Heart left ventricle (tissue), 16 donors: ENCODE measurements around the gene HIC1. TPM values are rescaled to one million over a fixed set of nuclear protein-coding genes. Genes with fewer than 3 reads are reported as not detected.

ENCODE experiments used
- ATAC-seq, 4 donors: fragments of 200-7000 bp; cut with Tn5 transposase; one replicate each; pipeline ENCODE4 v1.9.1; 2020 to 2022; ENCODE audit warnings: moderate library complexity in 4 of 4, mild to moderate bottlenecking in 3 of 4, moderate number of reproducible peaks in 1 of 4
- DNase-seq, 5 donors: peaks; one replicate each; pipeline ENCODE4 v3.0.0-alpha.2; 2020
- H3K27ac ChIP-seq, 12 donors: fragments of 200-600 bp; sonication (generic) in 4 of 12; one replicate each; pipeline versions ENCODE4 v1.5.0 to v1.8.0; 2016 to 2022; ENCODE audit warnings: mild to moderate bottlenecking in 2 of 12
- H3K27me3 ChIP-seq, 9 donors: fragments of 200-600 bp; sonication (generic) in 2 of 9; one replicate each; pipeline versions ENCODE4 v1.5.1 to v1.8.0; 2016 to 2022; ENCODE audit warnings: mild to moderate bottlenecking in 3 of 9
- H3K36me3 ChIP-seq, 9 donors: fragments of 200-600 bp; sonication (generic) in 2 of 9; one replicate each; pipeline versions ENCODE4 v1.5.0 to v1.8.0; 2018 to 2022; ENCODE audit warnings: mild to moderate bottlenecking in 2 of 9
- H3K4me1 ChIP-seq, 12 donors: fragments of 200-600 bp; sonication (generic) in 4 of 12; one replicate each; pipeline versions ENCODE4 v1.5.0 to v1.8.0; 2016 to 2022; ENCODE audit warnings: mild to moderate bottlenecking in 3 of 12
- H3K4me3 ChIP-seq, 12 donors: fragments of 200-600 bp; sonication (generic) in 4 of 12; one replicate each; pipeline versions ENCODE4 v1.5.0 to v1.8.0; 2017 to 2022; ENCODE audit warnings: mild to moderate bottlenecking in 9 of 12, moderate library complexity in 4 of 12
- H3K9me3 ChIP-seq, 12 donors: fragments of 200-600 bp; sonication (generic) in 4 of 12; one replicate each; pipeline versions ENCODE4 v1.5.0 to v1.8.0; 2016 to 2022; ENCODE audit warnings: mild to moderate bottlenecking in 1 of 12
- CTCF ChIP-seq, 12 donors: fragments of 200-600 bp; sonication (generic) in 4 of 12; IDR thresholded peaks; one replicate each; pipeline versions ENCODE4 v1.5.0 to v1.8.0; 2018 to 2022; ENCODE audit warnings: antibody characterized with exemption in 12 of 12, mild to moderate bottlenecking in 5 of 12
- POLR2A ChIP-seq, 2 donors: fragments of 450-650 bp; IDR thresholded peaks; one replicate each; pipeline ENCODE4 v1.6.1; 2017; ENCODE audit warnings: antibody characterized with exemption in 2 of 2, mild to moderate bottlenecking in 2 of 2, moderate library complexity in 2 of 2
- WGBS, 4 donors: extraction: QIAGEN DNeasy Blood & Tissue Kit in 2 of 4; methylation state at CpG; one replicate each; pipeline versions ENCODE4 v1.1.5 to v1.1.7; 2013 to 2018; 5-methylcytosine and 5-hydroxymethylcytosine counted together
- intact Hi-C, 10 donors: fragments of 100-400 bp; cut with DNase I; formaldehyde crosslinking; loops; one replicate each; pipeline versions ENCODE4 v1.11.1 to v1.14.2; 2022
- polyA plus RNA-seq, 2 donors: library from polyadenylated mRNA; stranded (reverse); fragments of 200-250 nt; gene quantifications; one replicate each; pipeline ENCODE4 v1.2.3, GENCODE V29; 2013
- total RNA-seq, 9 donors: library from RNA; depleted of rRNA in 2 of 9; stranded (reverse); fragments of >200 nt in 2 of 9; fragmentation: NEBNext Ultra II Directional in 3 of 9; extraction: Animal tissue kit (Norgen Biotek cat#: 25700) in 3 of 9; gene quantifications; one replicate each; pipeline versions ENCODE4 v1.1.0 to v1.2.4, GENCODE V29; 2016 to 2023
- donor health status: ischemic (EF 13 %, LVEDD 7.1; RV severe dilation, severe dysfunction).
- donor health status: healthy with polysubstance abuse.
- donor health status: DM: no; HTN: yes; CAD: no.
- donor health status: DM: no; HTN: no; CAD: no.
- donor health status: ischemic (EF 25% LVEDD 6.9; RV normal size, moderate dysfunction).
- donor health status: ischemic (EF 25% LVEDD 5.7; RV mildly dilated, moderate dysfunction).
- donor health status: healthy.
- donor health status: DM: yes; HTN: yes; CAD: no.
- donor health status: ischemic (EF 35%, LVEDD 5.7; RV mildly dilated, moderate dysfunction).
- donor health status: nonischemic (EF 11% LVEDD 7.7; RV severe dilation, severe dysfunction).
- donor health status: DM: yes; HTN: yes; CAD: no.
- donor health status: PGD.
- donor health status: ischemic (EF 29% LVEDD 5.4; RV normal size, mild dysfunction).
- donor health status: nonischemic (EF 23%, LVEDD 6.1; RV moderate dilation, normal function).

The HIC1 gene
- total and polyA plus RNA-seq, 11 donors = 8.3 to 29.6 (median 14.2) TPM

GRCh38 chr17:2019723-2020122 is 35.2 kb upstream of the HIC1 start:
- DNase-seq (no peak), ATAC-seq (no peak)
- WGBS, 4 donors = 78 to 84% (median 80%) methylated on average over 8 of the region's 8 CpGs
- Histone ChIP-seq H3K27me3 (peaks cover 0 to 17% (median 0%) of the 10 kb centered on the region in 9 donors), H3K9me3 (no peaks in the 10 kb centered on the region), H3K4me1 (peaks cover 0 to 33% (median 13%) of the 10 kb centered on the region in 12 donors), H3K4me3 (no peak overlapping the region), H3K36me3 (no peaks in the 10 kb centered on the region), H3K27ac (no peak overlapping the region)
- intact Hi-C loops = loop anchor here in 3 of 10 donors (5.0 to 10.0 kb wide), 4 partner anchors 47 to 365 kb away; partner anchors contain the start of gene WDR81 (in 1 of the 3)
- TF ChIP-seq CTCF (IDR thresholded peaks at IDR 0.05) (no peak), POLR2A (IDR thresholded peaks at IDR 0.05) (no peak)

- TF ChIP-seq POLR2A (IDR thresholded peaks at IDR 0.05) (no peak), CTCF (IDR thresholded peaks at IDR 0.05) (no peak)
- Histone ChIP-seq H3K9me3 (no peaks in the 10 kb centered on the region), H3K36me3 (no peaks in the 10 kb centered on the region), H3K27ac (peak overlapping the region in 1 of 12 donors; percentile 50), H3K4me1 (peaks cover 0 to 34% (median 21%) of the 10 kb centered on the region in 12 donors), H3K4me3 (no peak overlapping the region), H3K27me3 (peaks cover 0 to 27% (median 0%) of the 10 kb centered on the region in 9 donors)
- ATAC-seq = peak in 1 of 4 donors; percentile 38
- DNase-seq = no peak
- intact Hi-C loops = loop anchor here in 3 of 10 donors (5.0 to 10.0 kb wide), 4 partner anchors 48 to 366 kb away; partner anchors contain the start of gene WDR81 (in 1 of the 3)
- 43 to 62% (median 45%) methylated on average over 7 to 8 of the region's 8 CpGs for WGBS, 4 donors
Measured at GRCh38 chr17:2020721-2021120, 34.2 kb upstream of the HIC1 start.

- Histone ChIP-seq H3K27me3 (peaks cover 0 to 47% (median 0%) of the 10 kb centered on the region in 9 donors), H3K36me3 (no peaks in the 10 kb centered on the region), H3K9me3 (no peaks in the 10 kb centered on the region), H3K4me1 (peaks cover 3 to 37% (median 26%) of the 10 kb centered on the region in 12 donors), H3K4me3 (no peak overlapping the region), H3K27ac (no peak overlapping the region)
- 76 to 87% (median 83%) methylated on average over 15 of the region's 15 CpGs for WGBS, 4 donors
- intact Hi-C loops = loop anchor here in 3 of 10 donors (5.0 to 10.0 kb wide), 4 partner anchors 50 to 368 kb away; partner anchors contain the start of gene WDR81 (in 1 of the 3)
- no peak for ATAC-seq
- no peak for DNase-seq
- TF ChIP-seq CTCF (IDR thresholded peaks at IDR 0.05) = no peak
- no peak for TF ChIP-seq POLR2A (IDR thresholded peaks at IDR 0.05)
Measured at GRCh38 chr17:2022647-2023240, 32.2 kb upstream of the HIC1 start.

GRCh38 chr17:2023256-2023655 is 31.6 kb upstream of the HIC1 start:
- no peak for DNase-seq
- H3K36me3 ChIP-seq = no peaks in the 10 kb centered on the region
- TF ChIP-seq POLR2A (IDR thresholded peaks at IDR 0.05) (no peak), CTCF (IDR thresholded peaks at IDR 0.05) (no peak)
- WGBS, 4 donors = 70 to 86% (median 74%) methylated on average over 16 of the region's 16 CpGs
- no peak overlapping the region for H3K27ac ChIP-seq
- H3K27me3 ChIP-seq = peaks cover 0 to 47% (median 0%) of the 10 kb centered on the region in 9 donors
- no peak for ATAC-seq
- peak overlapping the region in 1 of 12 donors; percentile 57 for H3K4me3 ChIP-seq
- H3K9me3 ChIP-seq = no peaks in the 10 kb centered on the region
- H3K4me1 ChIP-seq = peaks cover 3 to 37% (median 26%) of the 10 kb centered on the region in 12 donors
- intact Hi-C loops = loop anchor here in 3 of 10 donors (5.0 to 10.0 kb wide), 4 partner anchors 51 to 368 kb away; partner anchors contain the start of gene WDR81 (in 1 of the 3)
